ENCODE results near the gene MED13. TPM values are rescaled to one million over a fixed set of nuclear protein-coding genes. Genes with fewer than 3 reads are reported as not detected.

Gene MED13
- polyA plus RNA-seq, 1 of the 3 experiments (the other 2 are of a cell fraction): 6.3 TPM

- ChIA-PET CTCF (interaction anchor here (0.7 kb wide), 1 partner anchor 78 kb away, joined by 4 read pairs; no protein-coding TSS in a partner anchor), POLR2A (no interaction called here)
- H3K27me3 ChIP-seq (ENCODE audit: insufficient read depth): no peaks in the 10 kb centered on the region
- DNase-seq: no peak
- H3K9me2 ChIP-seq: no peaks in the 10 kb centered on the region
- peak overlapping the region; percentile 17; the same call in 1 of the 2 replicates for H3K4me2 ChIP-seq
- no peak for TF ChIP-seq MEF2A (IDR thresholded peaks at IDR 0.05; ENCODE audit: borderline replicate concordance, low read depth)
- TF ChIP-seq JUND (IDR thresholded peaks at IDR 0.05): peak; percentile 39
- H3K4me1 ChIP-seq (ENCODE audit: control insufficient read depth in 1 of 2, insufficient read depth in 2 of 2, low read depth in 1 of 2, low read length in 1 of 2): peaks cover 0 to 9% of the 10 kb centered on the region in 2 experiments; a peak in 1 of 4 replicates
- H4K20me1 ChIP-seq (ENCODE audit: insufficient read depth): peaks cover 5% of the 10 kb centered on the region; the same call in 1 of the 2 replicates
- H2AFZ ChIP-seq (ENCODE audit: low read depth): no peak overlapping the region
- H3K27ac ChIP-seq (ENCODE audit: low read depth in 2 of 2, low read length in 1 of 2): peak overlapping the region in 1 of 2 experiments; percentile 71; a peak in 2 of 4 replicates
- H3K4me3 ChIP-seq (ENCODE audit: low read depth in 2 of 2, low read length in 1 of 2): no peak overlapping the region
- peaks cover 31% of the 10 kb centered on the region for H3F3A ChIP-seq (replicated peaks; ENCODE audit: insufficient read depth)
- peaks cover 62% of the 10 kb centered on the region for H3K79me2 ChIP-seq (ENCODE audit: insufficient read depth)
- peaks cover 32 to 69% of the 10 kb centered on the region in 2 experiments for H3K36me3 ChIP-seq (replicated peaks in 1 of 2; ENCODE audit: control insufficient read depth in 1 of 2, insufficient read depth in 2 of 2, low read length in 1 of 2)
- no peaks in the 10 kb centered on the region for H3K9me3 ChIP-seq
- H3K9ac ChIP-seq: peak overlapping the region; percentile 14; the same call in 1 of the 2 replicates
Measured at GRCh38 chr17:62017912-62018311, 47.2 kb downstream of the MED13 start.

- ChIA-PET CTCF (interaction anchor here (0.7 kb wide), 1 partner anchor 77 kb away, joined by 4 read pairs; no protein-coding TSS in a partner anchor), POLR2A (no interaction called here)
- peaks cover 5% of the 10 kb centered on the region; the same call in 1 of the 2 replicates for H4K20me1 ChIP-seq (ENCODE audit: insufficient read depth)
Measured at GRCh38 chr17:62017496-62017895, 47.6 kb downstream of the MED13 start.

GRCh38 chr17:62014526-62014925 lies 50.6 kb downstream of the MED13 start:
- CTCF ChIA-PET: no interaction called here
- H4K20me1 ChIP-seq (ENCODE audit: insufficient read depth): peaks cover 5% of the 10 kb centered on the region; the same call in 1 of the 2 replicates

More at GRCh38 chr17:62017496-62017895, 47.6 kb downstream of the MED13 start:
- peak overlapping the region; percentile 17; the same call in 1 of the 2 replicates for H3K4me2 ChIP-seq
- H2AFZ ChIP-seq (ENCODE audit: low read depth): no peak overlapping the region
- H3K9me3 ChIP-seq: no peaks in the 10 kb centered on the region
- no peak overlapping the region for H3K4me3 ChIP-seq (ENCODE audit: low read depth in 2 of 2, low read length in 1 of 2)
- no peak for TF ChIP-seq NFIC (IDR thresholded peaks at IDR 0.05; ENCODE audit: borderline replicate concordance)
- 94% methylated on average over 1 of the region's 1 CpG for WGBS (ENCODE audit: low lambda C conversion rate)
- H3K4me1 ChIP-seq (ENCODE audit: control insufficient read depth in 1 of 2, insufficient read depth in 2 of 2, low read depth in 1 of 2, low read length in 1 of 2): peaks cover 0 to 9% of the 10 kb centered on the region in 2 experiments; a peak in 1 of 4 replicates
- peak overlapping the region; percentile 14; the same call in 1 of the 2 replicates for H3K9ac ChIP-seq
- H3K27ac ChIP-seq (ENCODE audit: low read depth in 2 of 2, low read length in 1 of 2): peak overlapping the region in 1 of 2 experiments; percentile 71; a peak in 2 of 4 replicates
- peaks cover 62% of the 10 kb centered on the region for H3K79me2 ChIP-seq (ENCODE audit: insufficient read depth)
- H3F3A ChIP-seq (replicated peaks; ENCODE audit: insufficient read depth): peaks cover 31% of the 10 kb centered on the region
- no peaks in the 10 kb centered on the region for H3K9me2 ChIP-seq
- H3K27me3 ChIP-seq (ENCODE audit: insufficient read depth): no peaks in the 10 kb centered on the region
- peaks cover 31 to 69% of the 10 kb centered on the region in 2 experiments for H3K36me3 ChIP-seq (replicated peaks in 1 of 2; ENCODE audit: control insufficient read depth in 1 of 2, insufficient read depth in 2 of 2, low read length in 1 of 2)
- no peak for DNase-seq

More at GRCh38 chr17:62014526-62014925, 50.6 kb downstream of the MED13 start:
- peaks cover 77% of the 10 kb centered on the region for H3K79me2 ChIP-seq (ENCODE audit: insufficient read depth)
- no peak for DNase-seq
- peaks cover 0 to 9% of the 10 kb centered on the region in 2 experiments; a peak in 1 of 4 replicates for H3K4me1 ChIP-seq (ENCODE audit: control insufficient read depth in 1 of 2, insufficient read depth in 2 of 2, low read depth in 1 of 2, low read length in 1 of 2)
- H3F3A ChIP-seq (replicated peaks; ENCODE audit: insufficient read depth): peaks cover 40% of the 10 kb centered on the region
- TF ChIP-seq RXRA (IDR thresholded peaks at IDR 0.05; ENCODE audit: borderline replicate concordance, low read depth) (no peak), USF2 (IDR thresholded peaks at IDR 0.05; ENCODE audit: borderline replicate concordance, low read depth, low read length) (no peak), REST (IDR thresholded peaks at IDR 0.05; ENCODE audit: low read depth, low read length) (no peak), PBX3 (IDR thresholded peaks at IDR 0.05) (no peak), SMC3 (IDR thresholded peaks at IDR 0.05; ENCODE audit: low read depth, low read length) (no peak)
- WGBS (ENCODE audit: low lambda C conversion rate): 86% methylated on average over 1 of the region's 1 CpG
- H3K27ac ChIP-seq (ENCODE audit: low read depth in 2 of 2, low read length in 1 of 2): no peak overlapping the region
- H3K9me2 ChIP-seq: no peaks in the 10 kb centered on the region
- no peak overlapping the region for H3K4me3 ChIP-seq (ENCODE audit: low read depth in 2 of 2, low read length in 1 of 2)
- no peaks in the 10 kb centered on the region for H3K27me3 ChIP-seq (ENCODE audit: insufficient read depth)
- H2AFZ ChIP-seq (ENCODE audit: low read depth): no peak overlapping the region
- peaks cover 50 to 83% of the 10 kb centered on the region in 2 experiments for H3K36me3 ChIP-seq (replicated peaks in 1 of 2; ENCODE audit: control insufficient read depth in 1 of 2, insufficient read depth in 2 of 2, low read length in 1 of 2)
- H3K9ac ChIP-seq: no peak overlapping the region
- H3K9me3 ChIP-seq: no peaks in the 10 kb centered on the region
- H3K4me2 ChIP-seq: no peak overlapping the region
- POLR2A ChIA-PET: no interaction called here

Measured in SK-N-SH (cell line).